K562 (cell line): ENCODE results near the gene AACS. TPM values are rescaled to one million over a fixed set of nuclear protein-coding genes. Genes with fewer than 3 reads are reported as not detected.

Source experiments
- ARID2 ChIP-seq: fragments of 450-650 bp; IDR thresholded peaks from 2 replicates; pipeline ENCODE4 v1.6.1; 2017; ENCODE audit warnings: antibody characterized with exemption, mild to moderate bottlenecking
- CBFA2T2 ChIP-seq: fragments of 450-650 bp; conservative IDR thresholded peaks from 2 replicates; pipeline ENCODE4 v1.6.1; 2017; ENCODE audit warnings: mild to moderate bottlenecking
- CC2D1A ChIP-seq: fragments of 450-650 bp; IDR thresholded peaks from 2 replicates; pipeline ENCODE4 v1.6.1; 2017; ENCODE audit warnings: mild to moderate bottlenecking
- CSDE1 ChIP-seq, 2 experiments: fragments of 450-650 bp; IDR thresholded peaks; 2 replicates each; pipeline ENCODE4 v1.6.1; 2016; ENCODE audit warnings: mild to moderate bottlenecking in 1 of 2
- ELF2 ChIP-seq: fragments of 250-450 bp; sonication (Bioruptor Pico); IDR thresholded peaks from 2 replicates; pipeline ENCODE4 v1.5.0; 2021; ENCODE audit warnings: mild to moderate bottlenecking
- EZH2 ChIP-seq: IDR thresholded peaks from 2 replicates; pipeline ENCODE4 v1.6.1; 2012; ENCODE audit warnings: low read depth, mild to moderate bottlenecking, inconsistent platforms, low read length, borderline replicate concordance
- HNRNPL ChIP-seq: fragments of 200-400 bp; formaldehyde crosslinking; IDR thresholded peaks from 2 replicates; pipeline ENCODE4 v1.6.1; 2017; ENCODE audit warnings: low read depth, mild to moderate bottlenecking, low read length
- POLR3A ChIP-seq: IDR thresholded peaks from 2 replicates; pipeline ENCODE4 v1.6.1; 2011; ENCODE audit warnings: borderline replicate concordance, mild to moderate bottlenecking, moderate library complexity; ENCODE audit not compliant: insufficient read length, insufficient read depth; ENCODE audit errors: extremely low read depth
- RHOXF2B ChIP-seq: fragments of 250-450 bp; sonication (Bioruptor Pico); conservative IDR thresholded peaks from 2 replicates; pipeline ENCODE4 v1.5.1; 2021
- RNF2 ChIP-seq: sonication (generic); IDR thresholded peaks from 2 replicates; pipeline ENCODE4 v1.6.1; 2016
- SMARCA4 ChIP-seq: fragments of 450-650 bp; IDR thresholded peaks from 2 replicates; pipeline ENCODE4 v1.6.1; 2016
- SP1 ChIP-seq: sonication (generic); formaldehyde crosslinking; IDR thresholded peaks from 2 replicates; pipeline ENCODE4 v1.8.1; 2022; ENCODE audit warnings: mild to moderate bottlenecking, missing genetic modification reagents
- SP2 ChIP-seq: IDR thresholded peaks from 2 replicates; pipeline ENCODE4 v1.6.1; 2011; ENCODE audit warnings: mild to moderate bottlenecking, low read depth, low read length, moderate library complexity; ENCODE audit not compliant: poor library complexity, severe bottlenecking; ENCODE audit errors: extremely low read depth
- TBP ChIP-seq: optimal IDR thresholded peaks from 2 replicates; pipeline ENCODE3; 2011; ENCODE audit warnings: low read depth, low read length, improper control_type of control experiment
- ZNF174 ChIP-seq: fragments of 250-450 bp; sonication (Bioruptor Pico); IDR thresholded peaks from 2 replicates; pipeline ENCODE4 v1.4.0; 2020; ENCODE audit warnings: mild to moderate bottlenecking
- ZNF232 ChIP-seq: sonication (generic); formaldehyde crosslinking; IDR thresholded peaks from 2 replicates; pipeline ENCODE4 v1.8.0; 2022; ENCODE audit warnings: mild to moderate bottlenecking, missing genetic modification reagents
- ZNF263 ChIP-seq: sonication (generic); formaldehyde crosslinking; IDR thresholded peaks from 2 replicates; pipeline ENCODE4 v1.8.0; 2022; ENCODE audit warnings: mild to moderate bottlenecking, missing genetic modification reagents, borderline replicate concordance
- ZNF507 ChIP-seq: conservative IDR thresholded peaks from 2 replicates; pipeline ENCODE4 v1.6.1; 2017; ENCODE audit warnings: missing genetic modification characterization, missing compliant biosample characterization
- ZNF584 ChIP-seq: fragments of 200-800 bp; sonication (Bioruptor generic); IDR thresholded peaks from 2 replicates; pipeline ENCODE4 v1.6.1; 2016; ENCODE audit warnings: low read depth, mild to moderate bottlenecking, missing genetic modification characterization, missing compliant biosample characterization
- ZNF696 ChIP-seq: fragments of 250-450 bp; sonication (Bioruptor Pico); conservative IDR thresholded peaks from 2 replicates; pipeline ENCODE4 v1.4.0; 2020; ENCODE audit warnings: mild to moderate bottlenecking, moderate library complexity
- polyA plus RNA-seq, 8 experiments: library from polyadenylated mRNA; depleted of rRNA in 4 of 8; stranded (reverse) in 5 of 8; unstranded in 3 of 8; fragments of >200 nt; fragmentation: Nextera tagmentation in 2 of 8; fragmentation: Illumina TruSeq in 1 of 8; extraction: Ambion mirVana in 2 of 8; extraction: Trizol in 1 of 8; gene quantifications; 2 replicates each; pipeline versions ENCODE4 v1.2.1 to v1.2.3, GENCODE V29; 2011 to 2014; ENCODE audit warnings: inconsistent platforms in 1 of 8, missing spikeins in 1 of 8
- total RNA-seq, 7 experiments: library from RNA; depleted of rRNA in 6 of 7; stranded (reverse); fragments of >200 nt in 6 of 7; fragmentation: Illumina TruSeq in 2 of 7; extraction: Trizol in 2 of 7; gene quantifications; 2 replicates each; pipeline versions ENCODE4 v1.2.1 to v1.2.3, GENCODE V29; 2011 to 2021; ENCODE audit warnings: low replicate concordance in 1 of 7
- TF ChIP-seq, protein P1 (sequence below): fragments of 250-450 bp; sonication (Bioruptor Pico); IDR thresholded peaks from 2 replicates; pipeline ENCODE4 v1.4.0; 2020; ENCODE audit warnings: mild to moderate bottlenecking
- TF ChIP-seq, protein P2 (sequence below), 2 experiments: fragments of 450-650 bp; IDR thresholded peaks; 2 replicates each; pipeline ENCODE4 v1.6.1; 2018; ENCODE audit warnings: mild to moderate bottlenecking in 2 of 2, low read depth in 1 of 2; ENCODE audit not compliant: partially characterized antibody in 2 of 2
- TF ChIP-seq, protein P3 (sequence below): fragments of 450-650 bp; formaldehyde crosslinking; IDR thresholded peaks from 2 replicates; pipeline ENCODE4 v1.4.0; 2022; ENCODE audit warnings: missing genetic modification characterization

Gene AACS
- total and polyA plus RNA-seq, 9 of the 15 experiments (the other 6 are each of a cell fraction or from before 2014, with no cell fraction given) = 2.4 to 13.0 (median 6.0) TPM

DNA sequence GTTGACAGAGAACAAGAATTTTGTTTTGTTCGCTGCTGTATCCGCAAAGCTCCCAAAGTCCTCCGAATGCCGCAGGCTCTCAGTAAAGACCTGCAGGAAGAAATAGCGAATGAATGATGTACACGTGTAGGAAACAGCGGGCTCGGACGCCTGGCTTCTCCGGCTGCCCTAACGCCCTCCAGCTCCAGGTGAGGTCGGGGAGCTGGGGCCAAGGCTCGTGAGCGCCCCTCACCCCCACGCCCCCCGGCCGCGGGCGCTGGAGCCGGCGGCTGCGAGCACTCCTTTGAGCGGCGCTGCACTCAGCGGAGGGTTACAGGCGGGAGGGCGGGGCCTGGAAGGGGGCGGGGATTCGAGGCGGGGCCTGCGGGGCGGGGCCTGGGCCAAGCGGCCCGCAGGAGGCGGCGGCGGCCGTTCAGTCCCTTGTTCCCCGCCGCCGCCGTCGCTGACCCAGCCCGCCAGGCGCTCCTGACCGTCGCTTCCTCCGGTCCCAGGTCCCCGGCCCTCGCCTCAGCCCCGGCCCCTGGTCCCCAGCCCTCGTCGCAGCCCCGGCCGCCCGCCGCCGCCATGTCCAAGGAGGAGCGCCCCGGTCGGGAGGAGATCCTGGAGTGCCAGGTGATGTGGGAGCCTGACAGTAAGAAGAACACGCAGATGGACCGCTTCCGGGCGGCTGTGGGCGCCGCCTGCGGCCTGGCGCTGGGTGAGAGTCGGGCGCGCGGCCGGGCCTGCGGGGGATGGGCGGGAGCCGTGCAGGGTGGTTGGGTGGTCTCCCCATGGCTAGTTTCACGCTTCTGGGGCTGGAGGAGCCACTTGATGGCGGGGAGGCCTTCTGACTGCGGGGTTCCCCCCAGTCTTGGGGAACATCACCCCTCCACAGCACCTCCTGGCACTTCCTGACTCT lies at the start of gene AACS (continued):
- TF ChIP-seq SP1 (CRISPR knock-in tag) (peak; percentile 53; the same call in 1 of the 2 replicates), ELF2 (CRISPR knock-in tag) (no peak), HNRNPL (no peak), ZNF696 (no peak), ZNF263 (CRISPR knock-in tag) (no peak), TBP (peak; percentile 58), ZNF174 (CRISPR knock-in tag) (no peak), SMARCA4 (no peak), CBFA2T2 (no peak), CSDE1 (IDR thresholded peaks at IDR 0.05) (no peak), SP2 (no peak), POLR3A (no peak), ZNF507 (tag) (no peak), ZNF232 (CRISPR knock-in tag) (0 out of 2 replicates have a peak, but pooled peaks have one; percentile 17), RNF2 (no peak), RHOXF2B (CRISPR knock-in tag) (no peak), ZNF584 (no peak), ARID2 (no peak), EZH2 (no peak), CC2D1A (no peak)
- TF ChIP-seq, protein P1, sequence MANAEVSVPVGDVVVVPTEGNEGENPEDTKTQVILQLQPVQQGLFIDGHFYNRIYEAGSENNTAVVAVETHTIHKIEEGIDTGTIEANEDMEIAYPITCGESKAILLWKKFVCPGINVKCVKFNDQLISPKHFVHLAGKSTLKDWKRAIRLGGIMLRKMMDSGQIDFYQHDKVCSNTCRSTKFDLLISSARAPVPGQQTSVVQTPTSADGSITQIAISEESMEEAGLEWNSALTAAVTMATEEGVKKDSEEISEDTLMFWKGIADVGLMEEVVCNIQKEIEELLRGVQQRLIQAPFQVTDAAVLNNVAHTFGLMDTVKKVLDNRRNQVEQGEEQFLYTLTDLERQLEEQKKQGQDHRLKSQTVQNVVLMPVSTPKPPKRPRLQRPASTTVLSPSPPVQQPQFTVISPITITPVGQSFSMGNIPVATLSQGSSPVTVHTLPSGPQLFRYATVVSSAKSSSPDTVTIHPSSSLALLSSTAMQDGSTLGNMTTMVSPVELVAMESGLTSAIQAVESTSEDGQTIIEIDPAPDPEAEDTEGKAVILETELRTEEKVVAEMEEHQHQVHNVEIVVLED (CRISPR knock-in tag) = no peak
- TF ChIP-seq, protein P2, sequence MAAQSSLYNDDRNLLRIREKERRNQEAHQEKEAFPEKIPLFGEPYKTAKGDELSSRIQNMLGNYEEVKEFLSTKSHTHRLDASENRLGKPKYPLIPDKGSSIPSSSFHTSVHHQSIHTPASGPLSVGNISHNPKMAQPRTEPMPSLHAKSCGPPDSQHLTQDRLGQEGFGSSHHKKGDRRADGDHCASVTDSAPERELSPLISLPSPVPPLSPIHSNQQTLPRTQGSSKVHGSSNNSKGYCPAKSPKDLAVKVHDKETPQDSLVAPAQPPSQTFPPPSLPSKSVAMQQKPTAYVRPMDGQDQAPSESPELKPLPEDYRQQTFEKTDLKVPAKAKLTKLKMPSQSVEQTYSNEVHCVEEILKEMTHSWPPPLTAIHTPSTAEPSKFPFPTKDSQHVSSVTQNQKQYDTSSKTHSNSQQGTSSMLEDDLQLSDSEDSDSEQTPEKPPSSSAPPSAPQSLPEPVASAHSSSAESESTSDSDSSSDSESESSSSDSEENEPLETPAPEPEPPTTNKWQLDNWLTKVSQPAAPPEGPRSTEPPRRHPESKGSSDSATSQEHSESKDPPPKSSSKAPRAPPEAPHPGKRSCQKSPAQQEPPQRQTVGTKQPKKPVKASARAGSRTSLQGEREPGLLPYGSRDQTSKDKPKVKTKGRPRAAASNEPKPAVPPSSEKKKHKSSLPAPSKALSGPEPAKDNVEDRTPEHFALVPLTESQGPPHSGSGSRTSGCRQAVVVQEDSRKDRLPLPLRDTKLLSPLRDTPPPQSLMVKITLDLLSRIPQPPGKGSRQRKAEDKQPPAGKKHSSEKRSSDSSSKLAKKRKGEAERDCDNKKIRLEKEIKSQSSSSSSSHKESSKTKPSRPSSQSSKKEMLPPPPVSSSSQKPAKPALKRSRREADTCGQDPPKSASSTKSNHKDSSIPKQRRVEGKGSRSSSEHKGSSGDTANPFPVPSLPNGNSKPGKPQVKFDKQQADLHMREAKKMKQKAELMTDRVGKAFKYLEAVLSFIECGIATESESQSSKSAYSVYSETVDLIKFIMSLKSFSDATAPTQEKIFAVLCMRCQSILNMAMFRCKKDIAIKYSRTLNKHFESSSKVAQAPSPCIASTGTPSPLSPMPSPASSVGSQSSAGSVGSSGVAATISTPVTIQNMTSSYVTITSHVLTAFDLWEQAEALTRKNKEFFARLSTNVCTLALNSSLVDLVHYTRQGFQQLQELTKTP (IDR thresholded peaks at IDR 0.05; ENCODE audit: low read depth in 1 of 2, partially characterized antibody in 2 of 2) = no peak
- TF ChIP-seq, protein P3, sequence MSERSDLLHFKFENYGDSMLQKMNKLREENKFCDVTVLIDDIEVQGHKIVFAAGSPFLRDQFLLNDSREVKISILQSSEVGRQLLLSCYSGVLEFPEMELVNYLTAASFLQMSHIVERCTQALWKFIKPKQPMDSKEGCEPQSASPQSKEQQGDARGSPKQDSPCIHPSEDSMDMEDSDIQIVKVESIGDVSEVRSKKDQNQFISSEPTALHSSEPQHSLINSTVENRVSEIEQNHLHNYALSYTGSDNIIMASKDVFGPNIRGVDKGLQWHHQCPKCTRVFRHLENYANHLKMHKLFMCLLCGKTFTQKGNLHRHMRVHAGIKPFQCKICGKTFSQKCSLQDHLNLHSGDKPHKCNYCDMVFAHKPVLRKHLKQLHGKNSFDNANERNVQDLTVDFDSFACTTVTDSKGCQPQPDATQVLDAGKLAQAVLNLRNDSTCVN (CRISPR knock-in tag) = no peak
